AG09309 (cell line): ENCODE results near the gene ORM2.
"Not testable (repeated sequence)": the region's sequence is repeated elsewhere in the genome, so short reads cannot be mapped to it uniquely, and the experiment has no call there.

Source experiments
- DNase-seq: peaks from one replicate; pipeline ENCODE4 v3.0.0-alpha.2; 2010; ENCODE audit warnings: low read depth
- H3K4me3 ChIP-seq: 2 replicates; pipeline ENCODE4 v1.5.1; 2011; ENCODE audit warnings: mild to moderate bottlenecking, low read depth, low read length, moderate library complexity; ENCODE audit not compliant: control insufficient read depth
- TF ChIP-seq, protein P1 (sequence below): IDR thresholded peaks from 2 replicates; pipeline ENCODE4 v1.5.1; 2011; ENCODE audit warnings: mild to moderate bottlenecking, low read depth, low read length, inconsistent platforms; ENCODE audit not compliant: insufficient read depth, control insufficient read depth; ENCODE audit errors: missing control alignments

The ORM2 gene

DNA sequence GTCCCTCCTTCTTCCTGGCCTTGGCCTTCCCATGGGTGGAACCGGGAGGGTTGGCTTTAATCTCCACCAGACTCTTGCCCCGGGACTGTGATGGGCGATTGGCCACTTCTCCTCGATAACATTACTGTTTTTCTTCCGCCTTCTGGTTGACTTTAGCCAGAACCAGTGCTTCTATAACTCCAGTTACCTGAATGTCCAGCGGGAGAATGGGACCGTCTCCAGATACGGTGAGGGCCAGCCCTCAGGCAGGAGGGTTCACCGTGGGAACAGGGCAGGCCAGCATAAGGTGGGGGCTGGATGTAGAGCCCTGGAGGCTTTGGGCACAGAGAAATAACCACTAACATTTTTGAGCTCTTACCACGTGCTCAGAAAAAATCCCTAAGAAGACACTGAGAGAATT lies 967 bp downstream of the ORM2 start:
- TF ChIP-seq, protein P1, sequence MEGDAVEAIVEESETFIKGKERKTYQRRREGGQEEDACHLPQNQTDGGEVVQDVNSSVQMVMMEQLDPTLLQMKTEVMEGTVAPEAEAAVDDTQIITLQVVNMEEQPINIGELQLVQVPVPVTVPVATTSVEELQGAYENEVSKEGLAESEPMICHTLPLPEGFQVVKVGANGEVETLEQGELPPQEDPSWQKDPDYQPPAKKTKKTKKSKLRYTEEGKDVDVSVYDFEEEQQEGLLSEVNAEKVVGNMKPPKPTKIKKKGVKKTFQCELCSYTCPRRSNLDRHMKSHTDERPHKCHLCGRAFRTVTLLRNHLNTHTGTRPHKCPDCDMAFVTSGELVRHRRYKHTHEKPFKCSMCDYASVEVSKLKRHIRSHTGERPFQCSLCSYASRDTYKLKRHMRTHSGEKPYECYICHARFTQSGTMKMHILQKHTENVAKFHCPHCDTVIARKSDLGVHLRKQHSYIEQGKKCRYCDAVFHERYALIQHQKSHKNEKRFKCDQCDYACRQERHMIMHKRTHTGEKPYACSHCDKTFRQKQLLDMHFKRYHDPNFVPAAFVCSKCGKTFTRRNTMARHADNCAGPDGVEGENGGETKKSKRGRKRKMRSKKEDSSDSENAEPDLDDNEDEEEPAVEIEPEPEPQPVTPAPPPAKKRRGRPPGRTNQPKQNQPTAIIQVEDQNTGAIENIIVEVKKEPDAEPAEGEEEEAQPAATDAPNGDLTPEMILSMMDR: no peak
- no peak overlapping the region for H3K4me3 ChIP-seq
- DNase-seq: no peak

- H3K4me3 ChIP-seq: not testable (repeated sequence)
Observed at GRCh38 chr9:114331229-114332195, 1.8 kb downstream of the ORM2 start.

DNA sequence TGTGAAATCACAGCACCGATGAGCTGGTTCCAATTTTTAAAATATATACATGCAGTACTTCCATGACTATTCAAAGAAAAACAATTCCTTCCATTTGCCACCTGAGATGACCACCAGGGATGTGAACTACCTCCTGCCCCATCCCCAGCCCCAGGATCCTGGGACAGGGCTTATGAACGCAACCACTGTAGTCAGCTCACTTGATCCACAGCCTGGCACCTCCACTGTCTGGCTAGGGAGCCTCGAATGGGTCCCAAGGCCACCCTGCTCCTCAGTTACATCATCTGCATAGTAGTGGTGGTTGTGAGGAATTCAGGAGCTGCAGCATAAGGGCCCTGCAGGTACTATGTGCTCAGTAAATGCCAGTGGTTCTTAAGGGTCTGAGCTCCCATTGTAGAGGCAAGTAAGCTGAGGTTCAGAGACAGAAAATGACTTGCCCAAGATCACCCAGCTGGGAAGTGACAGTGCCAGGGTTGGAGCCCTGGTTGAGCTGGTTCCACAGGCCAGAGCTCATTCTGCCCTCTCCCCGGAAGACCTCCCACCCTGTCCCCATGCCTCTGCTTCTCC lies 2.9 kb downstream of the ORM2 start:
- not testable (repeated sequence) for H3K4me3 ChIP-seq

More at GRCh38 chr9:114331229-114332195, 1.8 kb downstream of the ORM2 start:
- DNase-seq: not testable (repeated sequence)

DNA sequence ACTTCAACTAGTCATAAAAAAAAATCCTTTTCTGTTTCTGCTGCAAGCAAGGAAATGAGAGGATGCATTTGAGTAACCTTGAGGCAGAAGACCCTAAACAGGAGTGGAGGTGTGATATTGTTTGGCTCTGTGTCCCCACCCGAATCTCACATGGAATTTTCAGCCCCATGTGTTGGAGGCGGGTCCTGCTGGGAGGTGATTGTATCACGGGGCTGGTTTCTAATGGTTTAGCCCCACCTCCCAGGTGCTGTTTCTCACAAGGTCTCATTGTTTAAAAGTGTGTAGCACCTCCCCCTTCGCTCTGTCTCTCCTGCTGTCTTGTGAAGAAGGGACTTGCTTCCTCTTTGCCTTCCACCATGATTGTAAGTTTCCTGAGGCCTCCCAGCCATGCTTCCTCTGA lies 4.0 kb downstream of the ORM2 start:
- H3K4me3 ChIP-seq, DNase-seq: not testable (repeated sequence)

More for the DNA sequence above, 2.9 kb downstream of the ORM2 start:
- DNase-seq: not testable (repeated sequence)

- no peak overlapping the region for H3K4me3 ChIP-seq
- DNase-seq: no peak
- TF ChIP-seq, protein P1: no peak
Observed at GRCh38 chr9:114334490-114334889, 4.8 kb downstream of the ORM2 start.

- DNase-seq: no peak
- H3K4me3 ChIP-seq: no peak overlapping the region
- TF ChIP-seq, protein P1: no peak
Observed at GRCh38 chr9:114335745-114336144, 6.1 kb downstream of the ORM2 start.

DNA sequence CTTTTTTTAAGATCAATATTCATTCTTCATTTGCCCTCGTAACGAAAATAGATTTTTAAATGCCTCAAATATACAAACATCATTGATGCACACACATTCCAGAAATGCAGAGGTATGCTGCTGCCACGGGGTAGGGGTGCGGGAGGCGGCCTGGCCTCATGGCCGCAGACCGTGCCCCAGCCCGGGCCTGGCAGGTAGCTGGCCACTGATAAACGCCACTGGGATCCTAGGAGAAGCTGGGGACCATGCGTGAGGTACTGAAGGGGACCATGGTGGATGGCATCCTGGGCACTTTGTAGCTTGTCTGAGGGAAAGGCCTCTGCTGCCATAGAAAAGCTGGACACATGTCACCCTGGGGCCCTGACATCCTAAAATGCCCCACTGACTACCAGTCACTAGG lies 6.5 kb downstream of the ORM2 start:
- TF ChIP-seq, protein P1: no peak
- no peak for DNase-seq

GRCh38 chr9:114336699-114337395 lies 7.2 kb downstream of the ORM2 start:
- no peak for DNase-seq
- H3K4me3 ChIP-seq: no peak overlapping the region
- TF ChIP-seq, protein P1: no peak

More for the DNA sequence above, 6.5 kb downstream of the ORM2 start:
- H3K4me3 ChIP-seq: no peak overlapping the region
